LNCaP clone FGC (cell line): Measurements from ENCODE around the gene PRKD2.
"Not testable (repeated sequence)": the region's sequence is repeated elsewhere in the genome, so short reads cannot be mapped to it uniquely, and the experiment has no call there.

Experiments
- DNase-seq: peaks from one replicate; pipeline ENCODE4 v3.0.0-alpha.2; 2011; ENCODE audit warnings: low read depth
- H3K4me3 ChIP-seq: 2 replicates; pipeline ENCODE4 v1.5.1; 2011; ENCODE audit warnings: mild to moderate bottlenecking, low read depth, low read length, control low read depth
- CTCF ChIP-seq: IDR thresholded peaks from 2 replicates; pipeline ENCODE4 v1.5.1; 2012; ENCODE audit warnings: mild to moderate bottlenecking; ENCODE audit not compliant: control insufficient read depth, insufficient read depth; ENCODE audit errors: extremely low read depth

PRKD2 gene

GRCh38 chr19:46717034-46717715, at the start of gene PRKD2:
TSS of gene PRKD2 (minus strand) at chr19:46717114. CDS start at chr19:46716370, 744 bp downstream.
- no peak for TF ChIP-seq CTCF
- H3K4me3 ChIP-seq: peak within 1 kb of the TSS; percentile 67
- no peak for DNase-seq

- H3K4me3 ChIP-seq: no peak overlapping the region
- no peak for DNase-seq
- TF ChIP-seq CTCF: no peak
Measured at GRCh38 chr19:46764817-46765291, 47.9 kb upstream of the PRKD2 start.

GRCh38 chr19:46762245-46762890, 45.5 kb upstream of the PRKD2 start:
- DNase-seq: no peak
- TF ChIP-seq CTCF: no peak
- no peak overlapping the region for H3K4me3 ChIP-seq

GRCh38 chr19:46761418-46761831, 44.5 kb upstream of the PRKD2 start:
- DNase-seq: no peak
- H3K4me3 ChIP-seq: no peak overlapping the region
- TF ChIP-seq CTCF: no peak

- H3K4me3 ChIP-seq, DNase-seq: not testable (repeated sequence)
Measured at GRCh38 chr19:46760897-46761296, 44.0 kb upstream of the PRKD2 start.

GRCh38 chr19:46760363-46760762, 43.4 kb upstream of the PRKD2 start:
- DNase-seq: no peak
- TF ChIP-seq CTCF: no peak
- H3K4me3 ChIP-seq: no peak overlapping the region

- DNase-seq: no peak
- TF ChIP-seq CTCF: no peak
- H3K4me3 ChIP-seq: no peak overlapping the region
Measured at GRCh38 chr19:46759817-46760333, 43.0 kb upstream of the PRKD2 start.
